AG09319 (cell line): ENCODE results near the gene TBX1.

Experiments
- DNase-seq: peaks from one replicate; pipeline ENCODE4 v3.0.0-alpha.2; 2010; ENCODE audit warnings: low read depth; ENCODE audit errors: extremely low read depth
- CTCF ChIP-seq: IDR thresholded peaks from 2 replicates; pipeline ENCODE4 v1.5.1; 2011; ENCODE audit warnings: low read depth, mild to moderate bottlenecking, inconsistent platforms, low read length, moderate library complexity

TBX1 gene

GRCh38 chr22:19815093-19815822 is 54.7 kb downstream of the TBX1 start:
- no peak for DNase-seq
- TF ChIP-seq CTCF = no peak

GRCh38 chr22:19815823-19816290 is 55.3 kb downstream of the TBX1 start:
- DNase-seq = no peak
- TF ChIP-seq CTCF = no peak

GRCh38 chr22:19816372-19817119 is 56.0 kb downstream of the TBX1 start:
- no peak for TF ChIP-seq CTCF

More at GRCh38 chr22:19816372-19817119, 56.0 kb downstream of the TBX1 start:
- DNase-seq = no peak
